ENCODE data around the gene MGAT4B.

The MGAT4B gene

DNA sequence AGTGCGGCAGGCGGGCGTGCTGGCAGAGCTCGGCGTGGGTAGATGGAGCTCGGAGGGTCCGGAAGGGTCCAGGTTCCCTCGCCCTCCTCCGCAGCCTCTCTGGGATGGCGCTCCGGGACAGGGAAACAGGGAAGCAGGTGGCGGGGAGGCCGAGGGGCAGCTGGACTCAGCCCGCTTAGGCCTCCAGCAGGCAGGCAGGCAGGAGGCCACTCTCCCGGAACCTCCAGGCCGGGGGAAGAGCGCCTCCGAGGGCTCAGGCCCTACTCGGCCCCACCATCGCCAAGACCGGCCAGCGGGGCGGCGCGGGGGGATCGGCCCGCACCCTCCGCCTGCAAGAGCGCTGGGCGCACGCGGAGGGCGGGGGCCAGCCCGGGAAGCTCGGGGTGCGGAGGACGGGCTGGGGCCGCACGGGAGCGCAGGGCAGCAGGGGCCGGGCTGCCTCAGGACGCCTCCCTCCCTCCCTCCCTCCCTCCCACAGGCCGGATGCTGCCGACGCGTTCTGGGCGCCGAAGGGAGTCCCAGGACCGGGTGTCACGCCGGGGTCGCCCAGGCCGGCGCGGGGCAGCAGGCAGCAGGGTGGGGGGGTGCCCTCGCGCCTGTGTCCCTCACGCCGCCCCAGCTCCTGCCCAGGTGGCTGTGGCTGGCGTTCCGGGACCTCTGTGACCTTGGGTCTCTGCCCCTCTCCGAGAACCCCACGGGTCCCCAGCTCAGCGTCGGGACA lies 977 bp downstream of the MGAT4B start:
- no peak for DNase-seq (ENCODE audit: low read depth)

GRCh38 chr5:179805070-179805528 lies 1.6 kb downstream of the MGAT4B start:
- no peak for DNase-seq (ENCODE audit: low read depth)

GRCh38 chr5:179804555-179804947 lies 2.1 kb downstream of the MGAT4B start:
- DNase-seq (ENCODE audit: low read depth): no peak

DNA sequence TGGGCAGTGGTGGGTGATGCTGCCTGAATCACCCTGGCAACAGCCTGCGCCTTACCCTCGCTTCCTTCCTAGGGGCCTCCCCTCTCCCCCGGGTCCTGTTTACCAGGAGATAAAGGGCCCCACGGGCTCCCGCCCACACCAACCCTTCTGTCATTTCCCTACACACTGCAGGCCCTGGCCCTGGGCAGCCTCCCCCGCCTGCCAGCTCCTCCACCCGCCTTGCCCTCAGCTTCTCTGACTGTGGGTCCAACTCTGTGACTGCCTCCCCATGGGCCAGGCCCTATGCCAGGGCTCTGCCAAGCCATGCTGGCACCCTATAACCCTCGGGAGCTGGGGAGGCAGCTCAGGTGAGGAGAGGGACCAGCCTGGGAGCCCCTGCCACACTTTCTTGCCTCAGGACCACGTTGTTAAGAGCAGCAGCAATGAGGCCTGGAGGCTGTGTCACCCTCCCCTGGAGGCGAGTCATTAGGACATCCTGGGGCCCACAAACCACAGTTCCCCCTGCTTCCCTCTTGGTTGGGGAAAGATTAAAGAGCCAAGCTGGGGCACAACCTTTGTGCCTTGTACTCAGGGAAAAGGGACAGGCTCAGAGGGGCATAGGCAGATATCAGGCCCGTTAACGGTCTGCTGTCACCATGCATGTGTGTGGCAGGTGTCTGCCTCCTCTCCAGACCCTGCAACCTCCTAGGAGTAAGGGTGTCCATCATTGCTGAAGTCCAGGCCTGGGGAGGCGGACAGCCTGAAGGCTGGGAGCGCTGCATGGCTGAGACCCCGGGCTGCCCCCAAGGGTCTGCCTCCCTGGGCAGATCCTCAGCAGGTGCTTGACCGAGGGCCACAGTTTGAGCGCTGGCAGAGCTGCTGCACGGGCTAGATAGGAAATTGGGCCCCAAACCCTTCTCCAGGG lies 2.8 kb downstream of the MGAT4B start:
- DNase-seq (ENCODE audit: low read depth): no peak

GRCh38 chr5:179802950-179803562 lies 3.6 kb downstream of the MGAT4B start:
- no peak for DNase-seq (ENCODE audit: low read depth)

GRCh38 chr5:179802207-179802883 lies 4.3 kb downstream of the MGAT4B start:
- DNase-seq (ENCODE audit: low read depth): no peak

DNA sequence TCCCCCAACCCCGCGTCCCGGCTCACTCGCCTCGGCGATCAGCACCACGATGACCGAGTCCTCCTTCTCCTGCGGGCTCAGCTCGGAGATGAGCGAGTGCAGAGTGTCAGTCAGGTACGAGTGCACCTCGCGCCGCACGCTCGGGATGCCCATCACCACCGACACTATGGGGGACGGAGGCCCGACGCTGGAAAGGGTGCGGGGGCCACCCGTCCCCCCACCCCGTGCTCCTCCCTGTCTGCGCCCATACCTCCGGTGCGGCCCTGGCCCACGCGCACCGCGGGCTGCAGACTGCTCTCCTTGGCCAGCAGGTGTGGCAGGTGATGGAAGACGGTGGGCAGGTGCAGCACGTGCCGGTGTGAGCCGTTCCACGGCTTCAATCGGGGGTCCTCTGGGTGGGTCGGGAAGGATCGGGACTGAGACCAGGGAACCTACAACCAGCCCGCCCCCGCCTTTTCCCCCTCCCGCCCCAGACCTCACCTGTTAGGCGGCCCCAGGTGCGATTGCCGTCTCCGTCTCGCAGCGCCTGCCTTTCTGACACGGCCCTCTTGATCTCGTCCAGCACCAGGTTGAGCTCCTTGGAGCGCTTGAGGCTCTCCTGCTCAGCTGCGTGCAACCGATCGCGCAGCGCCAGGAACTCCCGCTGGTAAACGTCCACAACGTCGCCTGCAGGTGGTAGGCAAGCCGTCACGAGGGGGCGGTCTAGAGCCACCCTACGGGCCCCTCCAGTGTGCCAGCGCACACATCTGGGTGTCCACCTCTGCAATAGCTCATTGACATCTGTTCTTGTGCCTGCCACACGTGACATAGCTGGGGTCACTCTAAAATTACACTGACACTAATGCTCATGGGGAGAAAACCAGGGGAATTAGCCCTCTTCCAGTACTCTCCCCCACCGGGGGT lies 5.1 kb downstream of the MGAT4B start:
- peak; percentile 77 for DNase-seq (ENCODE audit: low read depth)

- DNase-seq (ENCODE audit: low read depth): no peak
Measured at GRCh38 chr5:179800696-179801201, 5.9 kb downstream of the MGAT4B start.

- DNase-seq (ENCODE audit: low read depth): no peak
Measured at GRCh38 chr5:179800071-179800695, 6.5 kb downstream of the MGAT4B start.

GRCh38 chr5:179799644-179799973 lies 7.1 kb downstream of the MGAT4B start:
- no peak for DNase-seq (ENCODE audit: low read depth)

GRCh38 chr5:179798771-179799643 lies 7.7 kb downstream of the MGAT4B start:
- DNase-seq (ENCODE audit: low read depth): no peak

DNA sequence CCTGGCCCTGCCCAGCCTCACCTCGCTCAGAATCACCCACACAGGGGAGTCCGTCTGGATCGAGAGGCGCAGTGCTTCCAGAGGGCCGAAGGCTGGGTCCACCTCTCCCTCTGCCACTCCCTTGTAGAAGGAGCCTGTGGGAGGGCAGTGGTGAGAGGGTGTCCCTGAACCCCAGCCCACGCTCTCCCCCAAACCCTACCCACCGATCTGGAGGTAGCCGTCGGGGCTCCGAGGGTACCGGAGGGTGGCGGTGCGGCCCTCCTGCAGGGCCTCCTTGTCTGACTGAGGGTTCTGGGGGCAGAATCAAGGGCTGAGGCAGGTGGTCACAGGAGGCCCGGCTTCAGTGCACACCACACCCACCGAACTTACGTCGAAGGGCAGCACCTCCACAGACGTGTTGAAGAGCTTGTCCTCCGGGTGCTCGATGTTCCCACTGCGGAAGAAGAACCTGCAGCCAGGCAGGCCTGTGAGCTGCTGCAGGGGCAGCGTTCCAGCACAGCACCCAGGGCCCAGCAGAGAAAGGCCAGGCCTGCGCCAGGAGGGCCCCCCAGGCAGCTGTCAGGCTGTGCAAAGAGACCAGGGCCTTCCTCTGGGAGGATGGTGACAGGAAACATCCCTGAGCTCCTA lies 8.4 kb downstream of the MGAT4B start:
- no peak for DNase-seq (ENCODE audit: low read depth)

GRCh38 chr5:179797741-179798140 lies 8.9 kb downstream of the MGAT4B start:
- DNase-seq (ENCODE audit: low read depth): no peak

DNA sequence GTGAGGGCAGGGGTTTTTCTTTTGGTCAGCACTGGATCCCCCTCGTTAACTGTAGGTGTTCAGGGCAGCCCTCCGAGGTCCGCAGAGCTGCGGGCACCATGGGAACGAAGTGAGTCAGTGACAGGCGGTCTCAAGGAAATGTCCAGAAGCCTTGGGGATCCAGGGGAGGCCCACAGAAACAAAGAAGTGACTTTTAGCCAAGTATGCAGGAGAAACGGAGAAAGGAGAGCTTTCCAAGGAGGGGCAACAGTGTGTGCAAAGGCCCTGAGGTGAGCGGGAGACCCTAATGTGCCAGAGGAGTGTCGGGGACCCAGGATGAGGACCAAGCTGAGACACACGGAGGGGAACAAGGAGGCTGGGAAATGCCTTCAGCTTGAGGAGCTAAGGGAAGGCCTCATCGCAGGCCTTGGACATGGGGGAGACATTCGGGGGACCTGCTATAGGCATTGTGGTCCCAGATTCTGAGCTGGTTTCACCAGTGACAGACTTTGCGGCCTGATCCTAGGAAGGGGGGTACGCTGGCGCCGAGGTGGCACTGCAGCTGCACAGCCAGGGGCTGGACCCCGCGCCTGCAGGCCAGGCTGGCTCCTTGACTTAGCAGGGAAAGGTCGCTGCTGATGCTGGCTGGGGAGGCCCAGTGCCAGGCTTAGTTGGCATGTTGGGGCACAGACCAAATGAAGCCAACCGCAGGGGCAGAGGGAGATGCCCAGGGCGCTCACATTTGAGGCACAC lies 9.6 kb downstream of the MGAT4B start:
- DNase-seq (ENCODE audit: low read depth): no peak

DNA sequence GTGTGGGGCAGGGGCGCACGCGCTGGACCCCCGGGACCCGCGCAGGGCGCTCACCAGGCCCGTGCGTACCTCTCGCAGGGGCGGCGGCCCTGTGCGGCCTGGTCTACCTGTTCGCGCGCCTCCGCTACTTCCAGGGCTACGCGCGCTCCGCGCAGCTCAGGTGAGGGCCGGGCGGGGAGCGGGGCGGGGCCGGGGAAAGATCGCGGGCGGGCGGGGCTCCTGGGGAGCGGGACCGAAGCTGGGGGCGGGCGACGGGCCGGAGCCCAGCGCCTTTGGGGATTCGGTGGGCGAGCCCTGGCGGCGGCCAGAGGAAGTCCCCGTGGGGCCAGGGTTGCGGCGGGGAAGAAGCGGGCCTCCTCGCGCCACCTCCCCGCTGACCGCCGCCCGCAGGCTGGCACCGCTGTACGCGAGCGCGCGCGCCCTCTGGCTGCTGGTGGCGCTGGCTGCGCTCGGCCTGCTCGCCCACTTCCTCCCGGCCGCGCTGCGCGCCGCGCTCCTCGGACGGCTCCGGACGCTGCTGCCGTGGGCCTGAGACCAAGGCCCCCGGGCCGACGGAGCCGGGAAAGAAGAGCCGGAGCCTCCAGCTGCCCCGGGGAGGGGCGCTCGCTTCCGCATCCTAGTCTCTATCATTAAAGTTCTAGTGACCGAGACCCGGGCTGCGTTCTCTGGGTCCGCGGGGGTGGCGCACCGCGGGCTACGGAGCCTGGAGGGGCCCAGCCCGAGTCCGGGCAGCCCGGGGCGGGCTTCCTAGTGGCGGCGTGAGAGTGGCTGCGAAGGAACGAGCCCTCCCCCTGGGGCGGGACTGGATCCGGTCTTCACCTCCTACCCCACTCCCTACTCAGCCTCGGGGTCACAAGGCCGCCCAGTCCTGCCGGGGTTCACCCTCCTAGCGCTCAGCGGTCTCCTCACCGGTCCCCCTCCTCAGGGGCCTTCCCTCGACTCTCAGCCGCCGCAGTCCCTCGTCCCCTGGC lies 10.5 kb downstream of the MGAT4B start:
- peak; percentile 41 for DNase-seq (ENCODE audit: low read depth)

GRCh38 chr5:179795049-179795862 lies 11.4 kb downstream of the MGAT4B start:
- no peak for DNase-seq (ENCODE audit: low read depth)

Data from stimulated activated CD8-positive, alpha-beta memory T cell treated with anti-CD3 and anti-CD28 coated beads, Interleukin-15, amount 100 ng/mL, for 1 hour (primary cell).